Progenitor cell of endocrine pancreas (in vitro differentiated cells): Measurements from ENCODE around the gene SLC23A2. TPM values are rescaled to one million over a fixed set of nuclear protein-coding genes. Genes with fewer than 3 reads are reported as not detected.

Experiments
- DNase-seq: peaks from one replicate; pipeline ENCODE4 v3.0.0; 2021; ENCODE audit warnings: low spot score; ENCODE audit not compliant: unreplicated experiment
- H3K27ac Mint-ChIP-seq: 2 replicates; pipeline ENCODE4 v1.8.0; 2021; ENCODE audit warnings: mild to moderate bottlenecking, moderate library complexity, mixed read lengths
- H3K27me3 Mint-ChIP-seq: 2 replicates; pipeline ENCODE4 v1.8.0; 2021; ENCODE audit warnings: mixed read lengths
- H3K36me3 Mint-ChIP-seq: 2 replicates; pipeline ENCODE4 v1.8.0; 2022; ENCODE audit warnings: mixed read lengths; ENCODE audit not compliant: insufficient read depth
- H3K4me1 Mint-ChIP-seq: 2 replicates; pipeline ENCODE4 v1.8.0; 2021; ENCODE audit warnings: low read depth, mixed read lengths
- H3K4me3 Mint-ChIP-seq: 2 replicates; pipeline ENCODE4 v1.8.0; 2021; ENCODE audit warnings: low read depth, mild to moderate bottlenecking, moderate library complexity, mixed read lengths
- H3K9me3 Mint-ChIP-seq: 2 replicates; pipeline ENCODE4 v1.8.0; 2021; ENCODE audit warnings: low read depth, mixed read lengths
- CTCF ChIP-seq: fragments of 200-600 bp; sonication (generic); IDR thresholded peaks from one replicate; pipeline ENCODE4 v1.5.0; 2021; ENCODE audit warnings: antibody characterized with exemption, mild to moderate bottlenecking; ENCODE audit not compliant: unreplicated experiment
- total RNA-seq: library from RNA; stranded (reverse); gene quantifications from 2 replicates; pipeline ENCODE4 v1.2.1, GENCODE V29; 2021

Gene SLC23A2
- total RNA-seq, 1 donor from 2014 or later, result 23.6 TPM

- Mint-ChIP-seq H3K27ac (no peak overlapping the region), H3K4me1 (peaks cover 7% of the 10 kb centered on the region), H3K4me3 (no peak overlapping the region), H3K27me3 (no peaks in the 10 kb centered on the region), H3K36me3 (peaks cover 5% of the 10 kb centered on the region), H3K9me3 (no peaks in the 10 kb centered on the region)
- DNase-seq, result no peak
- no peak for TF ChIP-seq CTCF
Measured at GRCh38 chr20:4896119-4896702, 105.1 kb downstream of the SLC23A2 start.

DNA sequence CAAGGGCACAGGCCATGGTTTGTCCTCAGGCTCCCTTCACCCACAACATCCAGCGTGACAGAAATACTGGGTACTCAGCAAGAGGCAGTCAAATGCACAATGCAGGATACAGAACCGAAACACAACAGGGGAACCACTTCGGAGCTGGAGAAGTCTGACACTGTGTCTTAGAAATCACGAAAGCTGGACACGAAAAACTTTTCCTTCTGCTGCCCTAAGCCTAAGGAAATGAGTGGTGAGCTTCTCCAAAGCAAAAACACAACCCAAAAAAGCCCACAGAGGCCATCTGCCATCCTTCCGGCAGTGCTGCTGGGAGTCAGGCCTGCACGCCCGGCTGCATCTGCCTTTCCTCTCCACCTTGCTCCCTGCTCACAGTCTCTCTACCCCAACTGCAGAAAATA, 106.3 kb downstream of the SLC23A2 start:
- DNase-seq, result no peak
- Mint-ChIP-seq H3K27me3 (no peaks in the 10 kb centered on the region), H3K4me1 (peaks cover 7% of the 10 kb centered on the region), H3K27ac (no peak overlapping the region), H3K9me3 (no peaks in the 10 kb centered on the region), H3K36me3 (peaks cover 5% of the 10 kb centered on the region), H3K4me3 (no peak overlapping the region)
- no peak for TF ChIP-seq CTCF

GRCh38 chr20:4894409-4894808, 106.9 kb downstream of the SLC23A2 start:
- Mint-ChIP-seq H3K27me3 (no peaks in the 10 kb centered on the region), H3K27ac (no peak overlapping the region), H3K36me3 (peaks cover 5% of the 10 kb centered on the region), H3K4me3 (no peak overlapping the region), H3K4me1 (peaks cover 7% of the 10 kb centered on the region), H3K9me3 (no peaks in the 10 kb centered on the region)
- DNase-seq, result no peak
- no peak for TF ChIP-seq CTCF

- H3K27ac Mint-ChIP-seq, result no peak overlapping the region
- peaks cover 5% of the 10 kb centered on the region for H3K36me3 Mint-ChIP-seq
- H3K4me3 Mint-ChIP-seq, result no peak overlapping the region
- H3K9me3 Mint-ChIP-seq, result no peaks in the 10 kb centered on the region
- H3K27me3 Mint-ChIP-seq, result no peaks in the 10 kb centered on the region
- TF ChIP-seq CTCF, result no peak
- peaks cover 7% of the 10 kb centered on the region for H3K4me1 Mint-ChIP-seq
- no peak for DNase-seq
Measured at GRCh38 chr20:4893709-4894108, 107.6 kb downstream of the SLC23A2 start.

- H3K27ac Mint-ChIP-seq, result no peak overlapping the region
- H3K36me3 Mint-ChIP-seq, result peaks cover 5% of the 10 kb centered on the region
- H3K4me1 Mint-ChIP-seq, result peaks cover 6% of the 10 kb centered on the region
Measured at GRCh38 chr20:4891997-4892396, 109.3 kb downstream of the SLC23A2 start.

More at GRCh38 chr20:4891997-4892396, 109.3 kb downstream of the SLC23A2 start:
- H3K9me3 Mint-ChIP-seq, result no peaks in the 10 kb centered on the region
- TF ChIP-seq CTCF, result no peak
- H3K27me3 Mint-ChIP-seq, result no peaks in the 10 kb centered on the region
- no peak overlapping the region for H3K4me3 Mint-ChIP-seq
- no peak for DNase-seq
